ENCODE data around the gene SLC6A6.
"Not testable (repeated sequence)": the region's sequence is repeated elsewhere in the genome, so short reads cannot be mapped to it uniquely, and the experiment has no call there.

Gene SLC6A6

GRCh38 chr3:14406766-14407165, 4.4 kb downstream of the SLC6A6 start:
- Histone ChIP-seq H3K27me3 (ENCODE audit: insufficient read depth, insufficient read length) (no peaks in the 10 kb centered on the region), H3K36me3 (ENCODE audit: insufficient read depth, insufficient read length, low read length) (peaks cover 70% of the 10 kb centered on the region), H3K9ac (ENCODE audit: insufficient read length, low read depth) (no peak overlapping the region), H3K4me1 (ENCODE audit: insufficient read depth, insufficient read length) (peaks cover 24% of the 10 kb centered on the region), H3K9me3 (ENCODE audit: insufficient read depth, low read length) (no peaks in the 10 kb centered on the region), H3K4me3 (ENCODE audit: insufficient read length, low read depth) (no peak overlapping the region)
- DNase-seq (ENCODE audit: low read depth, low spot score): no peak
- TF ChIP-seq ZNF274 (IDR thresholded peaks at IDR 0.05; ENCODE audit: low read depth, low read length): no peak
- TF ChIP-seq YY1 (IDR thresholded peaks at IDR 0.05; ENCODE audit: insufficient read depth, insufficient read length): no peak

GRCh38 chr3:14407203-14407602, 4.8 kb downstream of the SLC6A6 start:
- TF ChIP-seq SUZ12 (IDR thresholded peaks at IDR 0.05; ENCODE audit: extremely low read depth, insufficient read depth, insufficient read length): no peak
- no peak for TF ChIP-seq ZNF274 (IDR thresholded peaks at IDR 0.05; ENCODE audit: low read depth, low read length)
- Histone ChIP-seq H3K9ac (ENCODE audit: insufficient read length, low read depth) (no peak overlapping the region), H3K9me3 (ENCODE audit: insufficient read depth, low read length) (no peaks in the 10 kb centered on the region), H3K36me3 (ENCODE audit: insufficient read depth, insufficient read length, low read length) (peaks cover 71% of the 10 kb centered on the region), H3K4me1 (ENCODE audit: insufficient read depth, insufficient read length) (peaks cover 27% of the 10 kb centered on the region), H3K4me3 (ENCODE audit: insufficient read length, low read depth) (no peak overlapping the region), H3K27me3 (ENCODE audit: insufficient read depth, insufficient read length) (no peaks in the 10 kb centered on the region)
- no peak for DNase-seq (ENCODE audit: low read depth, low spot score)

GRCh38 chr3:14409779-14410063, 7.3 kb downstream of the SLC6A6 start:
- not testable (repeated sequence) for DNase-seq (ENCODE audit: low read depth, low spot score); H3K27me3 ChIP-seq (ENCODE audit: insufficient read depth, insufficient read length); H3K9me3 ChIP-seq (ENCODE audit: insufficient read depth, low read length); H3K9ac ChIP-seq (ENCODE audit: insufficient read length, low read depth); H3K4me3 ChIP-seq (ENCODE audit: insufficient read length, low read depth)
- peaks cover 38% of the 10 kb centered on the region for H3K4me1 ChIP-seq (ENCODE audit: insufficient read depth, insufficient read length)
- H3K36me3 ChIP-seq (ENCODE audit: insufficient read depth, insufficient read length, low read length): peaks cover 66% of the 10 kb centered on the region

GRCh38 chr3:14410106-14410502, 7.7 kb downstream of the SLC6A6 start:
- peaks cover 39% of the 10 kb centered on the region for H3K4me1 ChIP-seq (ENCODE audit: insufficient read depth, insufficient read length)
- no peak overlapping the region for H3K4me3 ChIP-seq (ENCODE audit: insufficient read length, low read depth)
- TF ChIP-seq YY1 (IDR thresholded peaks at IDR 0.05; ENCODE audit: insufficient read depth, insufficient read length) (no peak), ZNF274 (IDR thresholded peaks at IDR 0.05; ENCODE audit: low read depth, low read length) (no peak), SUZ12 (IDR thresholded peaks at IDR 0.05; ENCODE audit: extremely low read depth, insufficient read depth, insufficient read length) (no peak)
- H3K27me3 ChIP-seq (ENCODE audit: insufficient read depth, insufficient read length): no peaks in the 10 kb centered on the region
- H3K9ac ChIP-seq (ENCODE audit: insufficient read length, low read depth): no peak overlapping the region
- H3K36me3 ChIP-seq (ENCODE audit: insufficient read depth, insufficient read length, low read length): peaks cover 66% of the 10 kb centered on the region
- no peaks in the 10 kb centered on the region for H3K9me3 ChIP-seq (ENCODE audit: insufficient read depth, low read length)
- no peak for DNase-seq (ENCODE audit: low read depth, low spot score)

GRCh38 chr3:14410503-14411165, 8.2 kb downstream of the SLC6A6 start:
- DNase-seq (ENCODE audit: low read depth, low spot score): no peak
- H3K9ac ChIP-seq (ENCODE audit: insufficient read length, low read depth): no peak overlapping the region
- peaks cover 39% of the 10 kb centered on the region for H3K4me1 ChIP-seq (ENCODE audit: insufficient read depth, insufficient read length)

GRCh38 chr3:14411166-14411526, 8.7 kb downstream of the SLC6A6 start:
- peaks cover 65% of the 10 kb centered on the region for H3K36me3 ChIP-seq (ENCODE audit: insufficient read depth, insufficient read length, low read length)
- H3K9me3 ChIP-seq (ENCODE audit: insufficient read depth, low read length): no peaks in the 10 kb centered on the region
- DNase-seq (ENCODE audit: low read depth, low spot score): no peak
- no peaks in the 10 kb centered on the region for H3K27me3 ChIP-seq (ENCODE audit: insufficient read depth, insufficient read length)
- no peak overlapping the region for H3K9ac ChIP-seq (ENCODE audit: insufficient read length, low read depth)
- peaks cover 44% of the 10 kb centered on the region for H3K4me1 ChIP-seq (ENCODE audit: insufficient read depth, insufficient read length)
- TF ChIP-seq SUZ12 (IDR thresholded peaks at IDR 0.05; ENCODE audit: extremely low read depth, insufficient read depth, insufficient read length) (no peak), ZNF274 (IDR thresholded peaks at IDR 0.05; ENCODE audit: low read depth, low read length) (no peak), YY1 (IDR thresholded peaks at IDR 0.05; ENCODE audit: insufficient read depth, insufficient read length) (no peak)
- H3K4me3 ChIP-seq (ENCODE audit: insufficient read length, low read depth): no peak overlapping the region

More at GRCh38 chr3:14410503-14411165, 8.2 kb downstream of the SLC6A6 start:
- Histone ChIP-seq H3K36me3 (ENCODE audit: insufficient read depth, insufficient read length, low read length) (peaks cover 64% of the 10 kb centered on the region), H3K27me3 (ENCODE audit: insufficient read depth, insufficient read length) (no peaks in the 10 kb centered on the region), H3K9me3 (ENCODE audit: insufficient read depth, low read length) (no peaks in the 10 kb centered on the region), H3K4me3 (ENCODE audit: insufficient read length, low read depth) (no peak overlapping the region)
- no peak for TF ChIP-seq YY1 (IDR thresholded peaks at IDR 0.05; ENCODE audit: insufficient read depth, insufficient read length)
- TF ChIP-seq ZNF274 (IDR thresholded peaks at IDR 0.05; ENCODE audit: low read depth, low read length): no peak
- TF ChIP-seq SUZ12 (IDR thresholded peaks at IDR 0.05; ENCODE audit: extremely low read depth, insufficient read depth, insufficient read length): no peak

GRCh38 chr3:14411988-14412387, 9.6 kb downstream of the SLC6A6 start:
- Histone ChIP-seq H3K4me3 (ENCODE audit: insufficient read length, low read depth) (no peak overlapping the region), H3K9me3 (ENCODE audit: insufficient read depth, low read length) (no peaks in the 10 kb centered on the region), H3K4me1 (ENCODE audit: insufficient read depth, insufficient read length) (peaks cover 47% of the 10 kb centered on the region), H3K9ac (ENCODE audit: insufficient read length, low read depth) (no peak overlapping the region), H3K27me3 (ENCODE audit: insufficient read depth, insufficient read length) (no peaks in the 10 kb centered on the region), H3K36me3 (ENCODE audit: insufficient read depth, insufficient read length, low read length) (peaks cover 65% of the 10 kb centered on the region)
- no peak for DNase-seq (ENCODE audit: low read depth, low spot score)
- TF ChIP-seq YY1 (IDR thresholded peaks at IDR 0.05; ENCODE audit: insufficient read depth, insufficient read length): no peak
- TF ChIP-seq ZNF274 (IDR thresholded peaks at IDR 0.05; ENCODE audit: low read depth, low read length): no peak
- TF ChIP-seq SUZ12 (IDR thresholded peaks at IDR 0.05; ENCODE audit: extremely low read depth, insufficient read depth, insufficient read length): no peak
